Left ventricle myocardium inferior (tissue), 1 donor: ENCODE results near the gene CYTL1. TPM values are rescaled to one million over a fixed set of nuclear protein-coding genes. Genes with fewer than 3 reads are reported as not detected.

ENCODE experiments used
- DNase-seq: peaks from one replicate; pipeline ENCODE4 v3.0.0-alpha.2; 2020
- H3K27ac ChIP-seq: fragments of 200-600 bp; replicated peaks from 2 replicates; pipeline ENCODE4 v1.8.0; 2021
- H3K27me3 ChIP-seq: fragments of 200-600 bp; 2 replicates; pipeline ENCODE4 v1.8.0; 2021; ENCODE audit warnings: low read depth
- H3K36me3 ChIP-seq: fragments of 200-600 bp; 2 replicates; pipeline ENCODE4 v1.8.0; 2021
- H3K4me1 ChIP-seq: fragments of 200-600 bp; 2 replicates; pipeline ENCODE4 v1.8.0; 2021
- H3K4me3 ChIP-seq: fragments of 200-600 bp; 2 replicates; pipeline ENCODE4 v1.8.0; 2021; ENCODE audit warnings: mild to moderate bottlenecking, moderate library complexity
- H3K9me3 ChIP-seq: fragments of 200-600 bp; replicated peaks from 2 replicates; pipeline ENCODE4 v1.8.0; 2021
- intact Hi-C: fragments of 100-400 bp; cut with micrococcal nuclease; formaldehyde crosslinking; loops from one replicate; pipeline ENCODE4 v1.11.0; 2022
- total RNA-seq: library from RNA; stranded (reverse); fragmentation: NEBNext Ultra II Directional; extraction: Animal tissue kit (Norgen Biotek cat#: 25700); gene quantifications from one replicate; pipeline ENCODE4 v1.2.1, GENCODE V29; 2021
- TF ChIP-seq, protein P1 (sequence below): fragments of 200-600 bp; IDR thresholded peaks from 2 replicates; pipeline ENCODE4 v1.8.0; 2021; ENCODE audit warnings: antibody characterized with exemption, mild to moderate bottlenecking, borderline replicate concordance
- donor health status: DM: no; HTN: yes; CAD: no; lungs with severe emphysema.

CYTL1 gene
- total RNA-seq, 1 donor from 2014 or later = 0.47 TPM

- Histone ChIP-seq H3K4me1 (peaks cover 8% of the 10 kb centered on the region), H3K9me3 (peaks cover 6% of the 10 kb centered on the region), H3K4me3 (no peak overlapping the region), H3K27me3 (peaks cover 46% of the 10 kb centered on the region), H3K27ac (no peak overlapping the region), H3K36me3 (no peaks in the 10 kb centered on the region)
- TF ChIP-seq, protein P1, sequence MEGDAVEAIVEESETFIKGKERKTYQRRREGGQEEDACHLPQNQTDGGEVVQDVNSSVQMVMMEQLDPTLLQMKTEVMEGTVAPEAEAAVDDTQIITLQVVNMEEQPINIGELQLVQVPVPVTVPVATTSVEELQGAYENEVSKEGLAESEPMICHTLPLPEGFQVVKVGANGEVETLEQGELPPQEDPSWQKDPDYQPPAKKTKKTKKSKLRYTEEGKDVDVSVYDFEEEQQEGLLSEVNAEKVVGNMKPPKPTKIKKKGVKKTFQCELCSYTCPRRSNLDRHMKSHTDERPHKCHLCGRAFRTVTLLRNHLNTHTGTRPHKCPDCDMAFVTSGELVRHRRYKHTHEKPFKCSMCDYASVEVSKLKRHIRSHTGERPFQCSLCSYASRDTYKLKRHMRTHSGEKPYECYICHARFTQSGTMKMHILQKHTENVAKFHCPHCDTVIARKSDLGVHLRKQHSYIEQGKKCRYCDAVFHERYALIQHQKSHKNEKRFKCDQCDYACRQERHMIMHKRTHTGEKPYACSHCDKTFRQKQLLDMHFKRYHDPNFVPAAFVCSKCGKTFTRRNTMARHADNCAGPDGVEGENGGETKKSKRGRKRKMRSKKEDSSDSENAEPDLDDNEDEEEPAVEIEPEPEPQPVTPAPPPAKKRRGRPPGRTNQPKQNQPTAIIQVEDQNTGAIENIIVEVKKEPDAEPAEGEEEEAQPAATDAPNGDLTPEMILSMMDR = no peak
- no peak for DNase-seq
- intact Hi-C loops = no loop called here
These were observed 9.2 kb upstream of the CYTL1 start for GRCh38 chr4:5028480-5028879.

DNA sequence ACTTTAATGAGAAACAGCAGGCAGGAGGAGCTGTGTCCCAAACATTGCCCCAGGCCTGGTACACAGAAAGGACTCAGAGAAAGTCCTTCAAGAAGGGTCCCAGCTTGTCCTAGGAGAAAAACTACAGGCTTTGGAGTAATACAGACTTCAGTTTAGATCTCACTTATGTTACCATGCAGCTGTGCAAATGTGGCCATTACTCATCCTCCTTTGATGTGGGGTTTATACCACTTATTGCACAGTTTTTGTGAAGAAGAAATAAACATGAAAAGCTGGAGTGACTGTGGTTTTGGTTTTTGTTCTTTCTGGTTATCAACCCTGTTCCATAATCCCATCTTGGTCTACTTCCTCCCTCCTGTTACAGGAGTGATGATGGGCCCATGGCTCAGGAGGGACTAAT lies 8.1 kb upstream of the CYTL1 start:
- DNase-seq = no peak
- Histone ChIP-seq H3K27me3 (peaks cover 46% of the 10 kb centered on the region), H3K4me1 (no peaks in the 10 kb centered on the region), H3K27ac (no peak overlapping the region), H3K36me3 (no peaks in the 10 kb centered on the region), H3K9me3 (peaks cover 12% of the 10 kb centered on the region), H3K4me3 (no peak overlapping the region)
- intact Hi-C loops = no loop called here
- TF ChIP-seq, protein P1 = no peak

DNA sequence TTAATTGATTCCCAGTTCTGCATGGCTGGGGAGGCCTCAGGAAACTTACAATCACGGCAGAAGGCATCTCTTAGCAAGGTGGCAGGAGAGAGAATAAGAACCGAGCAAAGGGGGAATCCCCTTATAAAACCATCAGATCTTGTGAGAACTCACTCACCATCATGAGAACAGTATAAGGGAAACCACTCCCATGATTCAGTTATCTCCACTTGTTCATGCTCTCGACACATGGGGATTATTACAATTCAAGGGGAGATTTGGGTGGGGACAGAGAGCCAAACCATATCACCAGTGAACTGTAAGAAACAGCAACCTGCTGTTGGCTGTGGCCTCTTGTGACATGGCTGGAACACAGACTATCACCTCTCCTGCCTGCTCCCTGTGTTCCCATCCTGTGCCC lies 7.1 kb upstream of the CYTL1 start:
- DNase-seq = no peak
- Histone ChIP-seq H3K9me3 (peaks cover 12% of the 10 kb centered on the region), H3K4me1 (no peaks in the 10 kb centered on the region), H3K4me3 (no peak overlapping the region), H3K36me3 (no peaks in the 10 kb centered on the region), H3K27me3 (peaks cover 46% of the 10 kb centered on the region), H3K27ac (no peak overlapping the region)
- intact Hi-C loops = no loop called here
- TF ChIP-seq, protein P1 = no peak

- DNase-seq = no peak
- Histone ChIP-seq H3K27me3 (peaks cover 58% of the 10 kb centered on the region), H3K4me1 (no peaks in the 10 kb centered on the region), H3K36me3 (no peaks in the 10 kb centered on the region), H3K9me3 (peaks cover 12% of the 10 kb centered on the region), H3K4me3 (no peak overlapping the region), H3K27ac (no peak overlapping the region)
- TF ChIP-seq, protein P1 = no peak
- intact Hi-C loops = no loop called here
These were observed 5.4 kb upstream of the CYTL1 start for GRCh38 chr4:5024673-5025072.

GRCh38 chr4:5021546-5021945 lies 2.3 kb upstream of the CYTL1 start:
- no peak for DNase-seq
- TF ChIP-seq, protein P1 = no peak
- Histone ChIP-seq H3K4me3 (no peak overlapping the region), H3K4me1 (peaks cover 5% of the 10 kb centered on the region), H3K36me3 (no peaks in the 10 kb centered on the region), H3K27me3 (peaks cover 65% of the 10 kb centered on the region), H3K9me3 (peaks cover 12% of the 10 kb centered on the region), H3K27ac (no peak overlapping the region)
- intact Hi-C loops = no loop called here

DNA sequence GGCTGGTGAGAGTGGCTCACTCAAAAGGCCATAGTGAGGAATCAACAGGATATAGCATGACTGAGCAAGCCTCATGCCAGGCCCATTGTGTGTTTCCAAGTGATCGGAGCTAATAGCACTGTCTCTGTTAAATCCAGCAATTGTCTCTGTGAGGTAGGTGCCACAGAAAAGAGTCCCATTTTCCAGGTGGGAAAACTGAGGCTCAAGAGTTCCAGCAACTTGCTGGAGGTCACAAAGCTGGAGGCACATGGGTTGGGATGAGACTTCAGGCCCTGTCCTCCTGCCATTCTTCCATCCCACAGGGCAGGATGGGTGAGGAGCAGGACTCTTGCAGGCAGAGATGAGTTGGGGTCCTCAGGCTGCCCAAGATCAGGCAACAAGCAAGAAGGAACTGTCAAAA lies 1.1 kb upstream of the CYTL1 start:
- H3K9me3 ChIP-seq = peaks cover 12% of the 10 kb centered on the region
- H3K4me3 ChIP-seq = no peak overlapping the region
- H3K36me3 ChIP-seq = no peaks in the 10 kb centered on the region
- peaks cover 5% of the 10 kb centered on the region for H3K4me1 ChIP-seq
- H3K27me3 ChIP-seq = peaks cover 65% of the 10 kb centered on the region
- TF ChIP-seq, protein P1 = no peak
- intact Hi-C loops = no loop called here
- H3K27ac ChIP-seq = no peak overlapping the region
- no peak for DNase-seq
